Duodenal mucosa (tissue), 2 donors: ENCODE results near the gene RRM2.
"Not testable (repeated sequence)": the region's sequence is repeated elsewhere in the genome, so short reads cannot be mapped to it uniquely, and the experiment has no call there.

Experiments
- H3K27ac ChIP-seq: one replicate; pipeline ENCODE4 v1.7.0; 2013; ENCODE audit warnings: low read depth, low read length
- H3K27me3 ChIP-seq, 2 donors: one replicate each; pipeline ENCODE4 v1.7.0; 2013; ENCODE audit warnings: low read length in 2 of 2, control low read depth in 1 of 2; ENCODE audit not compliant: insufficient read depth in 2 of 2, control insufficient read depth in 1 of 2
- H3K36me3 ChIP-seq, 2 donors: one replicate each; pipeline ENCODE4 v1.7.0; 2013; ENCODE audit warnings: low read length in 2 of 2, control low read depth in 1 of 2; ENCODE audit not compliant: insufficient read depth in 2 of 2, control insufficient read depth in 1 of 2
- H3K4me1 ChIP-seq, 2 donors: one replicate each; pipeline ENCODE4 v1.7.0; 2013; ENCODE audit warnings: low read length in 2 of 2, control low read depth in 1 of 2; ENCODE audit not compliant: insufficient read depth in 2 of 2, control insufficient read depth in 1 of 2
- H3K4me3 ChIP-seq, 2 donors: one replicate each; pipeline ENCODE4 v1.7.0; 2013; ENCODE audit warnings: low read length in 2 of 2, low read depth in 1 of 2
- H3K9ac ChIP-seq, 2 donors: one replicate each; pipeline ENCODE4 v1.7.0; 2013; ENCODE audit warnings: low read length in 2 of 2, low read depth in 1 of 2
- H3K9me3 ChIP-seq, 2 donors: one replicate each; pipeline ENCODE4 v1.7.0; 2013; ENCODE audit warnings: low read length in 2 of 2, control low read depth in 1 of 2; ENCODE audit not compliant: control insufficient read depth in 1 of 2

RRM2 gene

DNA sequence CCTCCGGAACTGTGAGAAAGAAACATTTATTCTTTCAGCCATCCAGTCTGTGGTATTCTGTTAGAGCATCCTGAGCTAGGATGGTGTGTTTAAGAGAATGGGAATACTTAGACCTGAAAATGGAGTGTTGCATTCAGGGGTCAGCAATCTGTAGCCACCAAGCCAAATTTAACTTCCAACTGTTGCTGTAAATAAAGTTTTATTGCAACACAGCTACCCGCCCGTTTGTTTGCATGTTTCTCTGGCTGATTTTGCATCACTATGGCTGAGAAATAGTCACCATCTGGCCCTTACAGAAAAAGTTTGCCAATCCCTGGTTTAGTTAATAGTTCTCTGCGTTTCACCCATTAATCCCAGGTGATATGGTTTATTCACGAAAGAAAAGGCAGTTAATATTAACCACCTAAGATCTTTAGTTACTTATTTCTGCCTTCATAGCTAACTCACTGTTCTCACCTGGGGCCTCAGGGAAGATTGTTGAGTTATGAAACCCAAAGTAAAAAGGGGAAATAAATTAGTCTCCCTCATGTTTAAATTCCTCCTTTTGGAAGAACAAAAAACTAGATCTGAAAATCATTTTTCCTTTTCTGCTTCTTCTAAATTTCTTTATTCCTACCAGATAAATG lies 32.9 kb upstream of the RRM2 start:
- H3K9ac ChIP-seq = no peak overlapping the region
- peaks cover 0 to 6% of the 10 kb centered on the region in 2 donors for H3K4me1 ChIP-seq
- H3K36me3 ChIP-seq = no peaks in the 10 kb centered on the region
- peaks cover 0 to 6% of the 10 kb centered on the region in 2 donors for H3K27me3 ChIP-seq
- no peaks in the 10 kb centered on the region for H3K9me3 ChIP-seq
- no peak overlapping the region for H3K4me3 ChIP-seq
- no peak overlapping the region for H3K27ac ChIP-seq

DNA sequence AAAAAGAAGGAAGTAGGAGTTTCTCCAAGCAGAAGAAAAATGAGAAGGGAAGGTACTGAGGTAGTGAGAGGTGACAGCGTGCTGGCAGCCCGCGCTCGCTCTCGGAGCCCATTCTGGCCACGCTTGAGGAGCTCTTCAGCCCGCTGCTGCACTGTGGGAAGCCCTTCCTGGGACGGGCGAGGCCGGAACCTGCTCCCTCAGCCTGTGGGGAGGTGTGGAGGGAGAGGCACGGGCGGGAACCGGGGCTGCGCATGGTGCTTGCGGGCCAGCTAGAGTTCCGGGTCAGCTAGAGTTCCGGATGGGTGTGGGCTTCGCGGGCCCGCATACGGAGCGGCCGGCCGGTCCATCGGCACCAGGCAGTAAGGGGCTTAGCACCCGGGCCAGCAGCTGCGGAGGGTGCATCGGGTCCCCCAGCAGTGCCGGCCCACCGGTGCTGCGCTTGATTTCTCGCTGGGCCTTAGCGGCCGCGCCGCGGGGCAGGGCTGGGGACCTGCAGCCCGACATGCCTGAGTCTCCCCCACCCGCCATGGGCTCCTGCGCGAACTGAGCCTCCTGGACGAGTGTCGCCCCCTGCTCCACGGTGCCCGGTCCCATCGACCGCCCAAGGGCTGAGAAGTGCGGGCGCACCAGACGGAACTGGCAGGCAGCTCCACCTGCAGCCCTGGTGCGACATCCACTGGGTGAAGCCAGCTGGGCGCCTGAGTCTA lies 31.2 kb upstream of the RRM2 start:
- H3K9me3 ChIP-seq = no peaks in the 10 kb centered on the region
- peaks cover 0 to 6% of the 10 kb centered on the region in 2 donors for H3K4me1 ChIP-seq
- no peak overlapping the region for H3K9ac ChIP-seq
- H3K4me3 ChIP-seq = peak overlapping the region in 1 of 2 donors; percentile 40
- no peaks in the 10 kb centered on the region for H3K36me3 ChIP-seq
- peak overlapping the region; percentile 14 for H3K27ac ChIP-seq
- peaks cover 0 to 6% of the 10 kb centered on the region in 2 donors for H3K27me3 ChIP-seq

DNA sequence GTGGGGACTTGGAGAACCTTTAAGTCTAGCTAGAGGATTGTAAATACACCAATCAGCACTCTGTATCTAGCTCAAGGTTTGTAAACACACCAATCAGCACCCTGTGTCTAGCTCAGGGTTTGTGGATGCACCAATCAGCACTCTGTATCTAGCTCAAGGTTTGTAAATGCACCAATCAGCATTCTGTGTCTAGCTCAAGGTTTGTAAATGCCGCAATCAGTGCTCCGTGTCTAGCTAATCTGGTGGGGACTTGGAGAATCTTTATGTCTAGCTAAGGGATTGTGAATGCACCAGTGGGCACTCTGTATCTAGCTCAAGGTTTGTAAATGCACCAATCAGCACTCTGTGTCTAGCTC lies 30.7 kb upstream of the RRM2 start:
- not testable (repeated sequence) for H3K27ac ChIP-seq, H3K9me3 ChIP-seq, H3K9ac ChIP-seq, H3K4me1 ChIP-seq, H3K27me3 ChIP-seq, H3K4me3 ChIP-seq, H3K36me3 ChIP-seq

DNA sequence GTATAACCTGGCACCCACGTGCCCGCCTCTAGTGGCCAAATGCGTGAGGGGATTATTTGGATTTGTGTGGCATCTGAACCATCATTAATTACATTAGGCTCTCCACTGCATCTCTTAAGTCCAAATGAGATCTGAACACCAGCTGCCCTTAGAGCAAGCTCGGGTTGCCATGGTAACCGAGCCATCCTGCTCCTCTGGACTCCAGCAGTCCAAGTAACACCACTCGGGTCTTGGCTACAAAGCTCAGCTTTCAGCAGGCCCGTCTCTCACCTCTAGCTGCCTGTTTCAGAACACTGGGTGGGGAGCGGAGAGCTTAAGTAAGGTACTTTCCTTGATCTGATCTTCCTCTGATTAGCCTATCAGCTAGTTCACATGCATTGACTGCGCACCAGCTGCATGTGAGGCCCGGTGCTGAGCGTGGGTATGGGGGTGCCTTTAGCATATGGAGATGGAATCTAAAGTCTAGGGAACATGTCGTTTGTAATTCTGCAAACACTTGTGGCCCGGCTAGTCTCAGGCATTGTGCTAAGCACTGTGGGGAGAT lies 28.2 kb upstream of the RRM2 start:
- Histone ChIP-seq H3K27me3 (peaks cover 0 to 6% of the 10 kb centered on the region in 2 donors), H3K9me3 (no peaks in the 10 kb centered on the region), H3K4me3 (no peak overlapping the region), H3K36me3 (no peaks in the 10 kb centered on the region), H3K27ac (no peak overlapping the region), H3K4me1 (peaks cover 0 to 6% of the 10 kb centered on the region in 2 donors), H3K9ac (no peak overlapping the region)

DNA sequence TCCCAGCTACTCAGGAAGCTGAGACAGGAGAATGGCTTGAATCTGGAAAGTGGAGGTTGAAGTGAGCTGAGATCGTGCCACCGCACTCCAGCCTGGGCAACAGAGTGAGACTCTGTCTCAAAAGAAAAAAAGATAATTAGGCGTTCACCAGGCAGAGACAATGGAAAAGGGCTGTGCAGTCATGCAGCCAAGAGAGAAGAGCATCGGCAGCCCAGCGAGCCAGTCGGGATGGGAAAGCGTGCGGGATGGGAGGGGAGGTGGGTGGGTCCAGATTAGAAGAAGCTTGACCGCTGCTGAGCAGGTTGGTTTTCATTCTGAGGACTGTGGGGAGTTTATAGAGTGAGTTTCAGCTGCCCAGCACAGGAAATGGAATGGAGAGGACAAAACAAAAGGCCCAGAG lies 27.4 kb upstream of the RRM2 start:
- Histone ChIP-seq H3K4me3 (no peak overlapping the region), H3K9me3 (no peaks in the 10 kb centered on the region), H3K27me3 (peaks cover 0 to 6% of the 10 kb centered on the region in 2 donors), H3K36me3 (no peaks in the 10 kb centered on the region), H3K9ac (no peak overlapping the region), H3K27ac (no peak overlapping the region), H3K4me1 (peaks cover 0 to 6% of the 10 kb centered on the region in 2 donors)

DNA sequence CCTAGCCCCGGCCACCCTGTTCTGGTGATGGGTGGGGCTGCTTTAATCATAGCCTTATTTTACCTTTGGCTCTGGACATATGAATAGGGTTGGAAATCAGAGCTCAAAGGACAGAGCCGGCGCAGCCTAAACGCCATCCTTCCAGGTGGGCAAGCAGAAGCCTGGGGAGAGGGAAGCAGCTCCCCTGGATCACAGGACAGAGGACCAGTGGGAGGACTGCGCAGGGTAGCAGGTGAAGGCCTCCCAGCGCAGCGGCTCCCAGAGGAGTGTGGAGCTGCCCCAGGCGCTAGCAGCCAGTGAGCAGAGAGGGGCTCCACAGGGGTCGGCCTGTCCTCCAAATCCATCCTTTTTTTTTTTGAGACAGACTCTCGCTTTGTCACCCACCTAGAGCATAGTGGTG lies 25.9 kb upstream of the RRM2 start:
- H3K27ac ChIP-seq = no peak overlapping the region
- no peak overlapping the region for H3K9ac ChIP-seq
- H3K4me1 ChIP-seq = peaks cover 0 to 3% of the 10 kb centered on the region in 2 donors
- H3K36me3 ChIP-seq = no peaks in the 10 kb centered on the region
- peaks cover 0 to 6% of the 10 kb centered on the region in 2 donors for H3K27me3 ChIP-seq
- no peaks in the 10 kb centered on the region for H3K9me3 ChIP-seq
- H3K4me3 ChIP-seq = no peak overlapping the region

DNA sequence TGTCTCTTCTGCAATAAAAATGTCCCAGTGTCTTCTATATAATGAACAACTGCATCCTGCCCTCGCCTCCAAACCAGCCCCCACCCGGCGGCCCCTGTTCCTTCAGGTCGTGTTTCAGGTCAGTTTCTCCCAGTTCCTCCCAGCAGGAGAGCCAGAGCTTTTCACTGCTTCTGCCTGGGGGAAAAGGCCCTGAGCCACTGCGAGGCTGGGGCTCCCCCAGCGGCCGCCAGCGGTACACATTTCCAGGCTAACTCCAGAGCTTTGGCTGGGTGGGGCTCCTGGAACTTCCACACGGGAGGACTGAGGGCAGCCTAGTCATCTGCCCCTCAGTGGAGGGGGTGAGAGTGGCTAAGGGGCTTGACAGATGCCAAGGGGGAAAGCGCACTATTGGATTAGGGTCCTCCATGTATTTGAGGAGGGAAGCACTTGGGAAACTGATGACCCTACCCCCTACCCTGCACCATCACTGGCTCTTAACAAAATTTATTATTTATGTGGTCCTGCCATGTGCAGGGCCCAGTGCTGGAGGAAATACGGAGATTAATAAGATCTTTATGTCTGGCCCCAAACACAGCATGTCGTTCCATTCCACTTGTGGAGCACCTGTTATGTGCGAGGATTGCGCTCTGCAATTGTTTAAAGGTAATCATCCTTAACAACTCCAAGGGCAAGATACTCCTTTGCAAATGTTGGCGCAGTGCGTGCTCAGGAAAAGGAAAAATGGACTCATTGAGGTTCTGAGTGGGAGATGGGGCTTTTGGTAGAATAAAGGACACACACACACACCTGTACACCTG lies 25.0 kb upstream of the RRM2 start:
- no peaks in the 10 kb centered on the region for H3K36me3 ChIP-seq
- no peaks in the 10 kb centered on the region for H3K9me3 ChIP-seq
- H3K27me3 ChIP-seq = peaks cover 0 to 6% of the 10 kb centered on the region in 2 donors
- peaks cover 0 to 3% of the 10 kb centered on the region in 2 donors for H3K4me1 ChIP-seq
- no peak overlapping the region for H3K27ac ChIP-seq
- H3K9ac ChIP-seq = no peak overlapping the region
- H3K4me3 ChIP-seq = no peak overlapping the region

DNA sequence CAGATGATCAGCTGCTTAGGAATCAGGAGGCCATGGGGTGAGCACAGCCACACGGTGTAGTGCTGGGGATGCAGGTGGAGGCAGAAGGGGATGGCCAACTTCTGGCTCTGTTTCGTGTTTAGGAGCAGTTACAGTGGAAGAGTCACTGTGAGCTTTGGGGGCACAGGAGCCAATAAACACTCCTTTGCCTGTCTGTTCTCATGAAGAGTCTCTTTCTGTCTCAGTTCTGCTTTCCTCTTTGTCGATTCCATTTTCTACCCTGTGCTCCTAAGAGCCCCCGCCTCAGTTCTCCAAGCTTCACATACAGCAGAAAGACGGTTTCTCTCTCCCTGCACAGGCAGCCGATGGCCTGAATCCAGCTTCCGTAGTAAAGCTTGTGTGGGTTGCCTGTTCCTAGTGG lies 21.0 kb upstream of the RRM2 start:
- no peaks in the 10 kb centered on the region for H3K27me3 ChIP-seq
- no peak overlapping the region for H3K4me3 ChIP-seq
- H3K36me3 ChIP-seq = no peaks in the 10 kb centered on the region
- H3K9me3 ChIP-seq = no peaks in the 10 kb centered on the region
- no peak overlapping the region for H3K27ac ChIP-seq
- peaks cover 4 to 11% of the 10 kb centered on the region in 2 donors for H3K4me1 ChIP-seq
- no peak overlapping the region for H3K9ac ChIP-seq

DNA sequence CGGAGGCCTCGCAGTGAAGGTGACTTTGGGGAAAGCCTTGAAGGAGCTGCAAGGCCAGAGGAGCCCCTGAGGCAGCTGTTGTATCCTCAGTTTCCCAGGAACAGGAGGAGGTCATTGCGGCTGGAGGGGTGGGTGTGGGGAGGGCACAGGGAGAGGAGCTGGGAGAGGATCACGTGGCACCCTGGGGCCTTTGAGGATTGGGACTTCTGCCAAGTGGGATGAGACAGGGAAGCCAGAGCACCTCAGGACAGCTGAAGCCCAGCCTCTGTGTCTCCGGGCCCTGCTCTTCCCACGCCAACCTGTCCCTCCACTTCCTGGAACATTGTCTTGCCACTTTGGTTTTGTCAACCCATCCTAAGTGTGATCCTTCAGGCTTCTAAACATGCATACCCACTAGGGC lies 19.4 kb upstream of the RRM2 start:
- Histone ChIP-seq H3K9ac (no peak overlapping the region), H3K27me3 (no peaks in the 10 kb centered on the region), H3K36me3 (no peaks in the 10 kb centered on the region), H3K4me3 (no peak overlapping the region), H3K9me3 (no peaks in the 10 kb centered on the region), H3K4me1 (peaks cover 4 to 11% of the 10 kb centered on the region in 2 donors), H3K27ac (no peak overlapping the region)

DNA sequence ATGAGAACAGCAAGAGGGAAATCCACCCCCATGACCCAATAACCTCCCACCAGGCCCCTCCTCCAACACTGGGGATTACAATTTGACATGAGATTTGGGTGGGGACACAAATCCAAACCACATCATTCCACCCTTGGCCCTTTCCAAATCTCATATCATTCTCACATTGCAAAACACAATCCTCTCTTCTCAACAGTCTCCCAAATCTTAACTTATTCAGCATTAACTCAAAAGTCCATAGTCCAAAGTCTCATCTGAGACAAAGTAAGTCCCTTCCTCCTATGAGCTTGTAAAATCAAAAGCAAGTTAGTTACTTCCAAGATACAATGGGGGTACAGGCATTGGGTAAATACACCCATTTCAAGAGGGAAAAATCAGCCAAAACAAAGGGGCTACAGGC lies 17.6 kb upstream of the RRM2 start:
- H3K9me3 ChIP-seq, H3K36me3 ChIP-seq, H3K27ac ChIP-seq, H3K4me3 ChIP-seq, H3K9ac ChIP-seq, H3K27me3 ChIP-seq: not testable (repeated sequence)
- H3K4me1 ChIP-seq = peaks cover 4 to 11% of the 10 kb centered on the region in 2 donors
